GM12873 (cell line): ENCODE results near the gene WDR49.

Experiments
- TF ChIP-seq, protein P1 (sequence below): IDR thresholded peaks from 2 replicates; pipeline ENCODE4 v1.5.1; 2012; ENCODE audit warnings: low read depth, mild to moderate bottlenecking, moderate library complexity, low read length, control low read depth; ENCODE audit not compliant: insufficient read depth; ENCODE audit errors: missing control alignments

WDR49 gene

GRCh38 chr3:167493244-167493643 lies 160.5 kb downstream of the WDR49 start:
- TF ChIP-seq, protein P1, sequence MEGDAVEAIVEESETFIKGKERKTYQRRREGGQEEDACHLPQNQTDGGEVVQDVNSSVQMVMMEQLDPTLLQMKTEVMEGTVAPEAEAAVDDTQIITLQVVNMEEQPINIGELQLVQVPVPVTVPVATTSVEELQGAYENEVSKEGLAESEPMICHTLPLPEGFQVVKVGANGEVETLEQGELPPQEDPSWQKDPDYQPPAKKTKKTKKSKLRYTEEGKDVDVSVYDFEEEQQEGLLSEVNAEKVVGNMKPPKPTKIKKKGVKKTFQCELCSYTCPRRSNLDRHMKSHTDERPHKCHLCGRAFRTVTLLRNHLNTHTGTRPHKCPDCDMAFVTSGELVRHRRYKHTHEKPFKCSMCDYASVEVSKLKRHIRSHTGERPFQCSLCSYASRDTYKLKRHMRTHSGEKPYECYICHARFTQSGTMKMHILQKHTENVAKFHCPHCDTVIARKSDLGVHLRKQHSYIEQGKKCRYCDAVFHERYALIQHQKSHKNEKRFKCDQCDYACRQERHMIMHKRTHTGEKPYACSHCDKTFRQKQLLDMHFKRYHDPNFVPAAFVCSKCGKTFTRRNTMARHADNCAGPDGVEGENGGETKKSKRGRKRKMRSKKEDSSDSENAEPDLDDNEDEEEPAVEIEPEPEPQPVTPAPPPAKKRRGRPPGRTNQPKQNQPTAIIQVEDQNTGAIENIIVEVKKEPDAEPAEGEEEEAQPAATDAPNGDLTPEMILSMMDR = peak; percentile 63

DNA sequence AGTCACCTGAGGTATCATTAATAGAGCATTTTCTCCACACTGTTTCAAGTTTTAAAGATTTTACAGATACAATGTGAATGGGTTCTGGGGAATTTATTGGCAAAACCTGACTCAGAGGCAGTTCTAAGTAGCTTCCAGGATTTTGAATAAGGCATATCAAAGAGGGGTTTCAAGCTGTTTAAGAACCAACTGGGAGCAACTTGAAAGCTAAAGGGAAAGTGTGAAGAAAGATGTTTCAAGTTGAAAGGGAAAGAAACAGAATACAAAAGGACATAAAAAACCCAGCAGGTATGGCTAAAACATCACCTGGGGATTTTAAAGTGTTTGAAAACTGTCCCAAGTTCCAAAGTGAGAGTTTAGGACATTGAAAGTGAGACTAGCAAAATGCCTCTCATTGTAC lies 162.1 kb downstream of the WDR49 start:
- TF ChIP-seq, protein P1 = no peak

DNA sequence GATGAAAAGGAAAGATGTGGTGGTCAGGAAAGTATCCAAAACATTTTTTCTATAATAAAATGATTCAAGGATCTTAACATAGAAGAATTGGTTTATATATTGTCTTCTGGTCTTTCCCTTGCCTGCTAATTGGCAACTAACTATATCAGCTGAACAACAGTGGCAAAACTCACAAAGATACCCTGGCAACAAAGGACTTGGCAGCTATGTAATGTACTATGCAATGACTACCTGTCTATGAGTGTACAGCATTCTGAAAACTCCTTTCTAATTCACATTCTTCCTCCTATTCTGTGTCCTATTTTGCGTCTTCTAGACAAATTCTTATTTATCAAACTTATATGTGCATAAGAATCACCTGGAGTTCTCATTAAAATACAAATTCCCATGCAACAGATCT lies 164.2 kb downstream of the WDR49 start:
- TF ChIP-seq, protein P1 = no peak

- TF ChIP-seq, protein P1 = no peak
Measured at GRCh38 chr3:167487556-167487955, 166.2 kb downstream of the WDR49 start.

GRCh38 chr3:167484551-167484950 lies 169.2 kb downstream of the WDR49 start:
- TF ChIP-seq, protein P1 = no peak

DNA sequence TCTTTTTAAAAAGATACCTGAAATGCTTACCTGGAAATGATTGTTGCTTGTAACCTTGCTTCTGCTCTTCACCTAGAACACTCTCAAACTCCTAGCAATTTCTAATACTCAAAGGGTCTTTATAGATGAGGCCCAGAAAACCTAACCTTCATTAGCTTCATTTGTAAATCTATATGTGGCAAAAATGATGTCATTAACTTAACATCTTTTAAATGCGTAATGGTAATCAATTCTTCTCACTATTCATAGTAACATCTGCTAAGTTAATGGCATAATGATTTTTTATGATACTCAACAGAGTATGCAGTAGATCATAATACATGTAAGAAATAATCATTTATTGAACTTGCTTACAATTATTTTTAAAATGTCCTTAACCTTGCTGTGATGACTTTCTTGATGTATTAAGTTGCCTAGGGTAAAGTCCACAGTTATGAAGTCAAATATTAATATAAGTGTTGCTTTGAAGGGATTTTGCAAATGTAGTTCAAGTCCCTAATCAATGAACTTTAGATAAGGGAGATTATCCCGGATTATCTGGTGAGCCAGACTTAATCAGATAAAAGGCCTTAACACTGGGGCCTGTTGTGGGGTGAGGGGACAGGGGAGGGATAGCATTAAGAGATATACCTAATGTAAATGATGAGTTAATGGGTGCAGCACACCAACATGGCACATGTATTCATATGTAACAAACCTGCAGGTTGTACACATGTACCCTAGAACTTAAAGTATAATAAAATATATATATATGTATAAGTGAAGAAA lies 169.8 kb downstream of the WDR49 start:
- TF ChIP-seq, protein P1 = no peak

DNA sequence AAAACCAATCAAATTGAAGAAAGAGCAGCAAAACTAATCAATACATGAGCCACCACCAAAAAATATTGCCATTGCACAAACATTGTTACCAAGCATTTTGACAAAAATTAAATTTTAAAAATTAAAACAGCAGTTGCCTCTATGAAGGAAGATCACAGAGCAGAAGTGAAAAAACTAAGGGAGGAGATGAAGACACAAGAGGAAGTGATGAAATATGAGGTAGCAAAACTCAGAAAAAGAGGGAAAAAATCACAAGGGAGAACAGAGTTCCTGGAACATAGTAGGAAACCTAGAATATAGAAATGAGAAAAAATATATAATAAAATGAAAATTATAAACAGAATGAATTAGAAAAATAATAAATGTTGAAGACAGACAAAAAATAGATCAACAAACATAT lies 172.6 kb downstream of the WDR49 start:
- TF ChIP-seq, protein P1 = no peak
